ENCODE results near the gene TWNK. TPM values are rescaled to one million over a fixed set of nuclear protein-coding genes. Genes with fewer than 3 reads are reported as not detected.

TWNK gene
- total RNA-seq, 4 donors from 2014 or later: 8.3 to 10.8 (median 8.9) TPM

- TF ChIP-seq, protein P1, sequence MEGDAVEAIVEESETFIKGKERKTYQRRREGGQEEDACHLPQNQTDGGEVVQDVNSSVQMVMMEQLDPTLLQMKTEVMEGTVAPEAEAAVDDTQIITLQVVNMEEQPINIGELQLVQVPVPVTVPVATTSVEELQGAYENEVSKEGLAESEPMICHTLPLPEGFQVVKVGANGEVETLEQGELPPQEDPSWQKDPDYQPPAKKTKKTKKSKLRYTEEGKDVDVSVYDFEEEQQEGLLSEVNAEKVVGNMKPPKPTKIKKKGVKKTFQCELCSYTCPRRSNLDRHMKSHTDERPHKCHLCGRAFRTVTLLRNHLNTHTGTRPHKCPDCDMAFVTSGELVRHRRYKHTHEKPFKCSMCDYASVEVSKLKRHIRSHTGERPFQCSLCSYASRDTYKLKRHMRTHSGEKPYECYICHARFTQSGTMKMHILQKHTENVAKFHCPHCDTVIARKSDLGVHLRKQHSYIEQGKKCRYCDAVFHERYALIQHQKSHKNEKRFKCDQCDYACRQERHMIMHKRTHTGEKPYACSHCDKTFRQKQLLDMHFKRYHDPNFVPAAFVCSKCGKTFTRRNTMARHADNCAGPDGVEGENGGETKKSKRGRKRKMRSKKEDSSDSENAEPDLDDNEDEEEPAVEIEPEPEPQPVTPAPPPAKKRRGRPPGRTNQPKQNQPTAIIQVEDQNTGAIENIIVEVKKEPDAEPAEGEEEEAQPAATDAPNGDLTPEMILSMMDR (IDR thresholded peaks at IDR 0.05): no peak
- no peak for TF ChIP-seq EP300 (IDR thresholded peaks at IDR 0.05)
- no peak for TF ChIP-seq POLR2AphosphoS5 (IDR thresholded peaks at IDR 0.05)
- no peak for TF ChIP-seq POLR2A (IDR thresholded peaks at IDR 0.05)
- H3K27me3 ChIP-seq: no peaks in the 10 kb centered on the region
- H3K36me3 ChIP-seq: peaks cover 0 to 25% of the 10 kb centered on the region in 2 donors
- peaks cover 2 to 75% (median 24%) of the 10 kb centered on the region in 3 donors for H3K4me1 ChIP-seq
- no peak for ATAC-seq
- WGBS, 2 donors (ENCODE audit: low coverage in 1 of 2): no CpG with 5 or more reads among the region's 44 CpGs
- H3K27ac ChIP-seq: peak within 1 kb of the TSS; percentile 96 to 99 (median 99)
- no peaks in the 10 kb centered on the region for H3K9me3 ChIP-seq
- peak within 1 kb of the TSS; percentile 72 to 81 for H3K4me3 ChIP-seq
Observed at GRCh38 chr10:100999742-101000126, 12.4 kb downstream of the TWNK start, which contains the start of gene LZTS2. LZTS2 (plus strand) TSS chr10:100999808; CDS start chr10:101002539, 2,731 bp downstream.

DNA sequence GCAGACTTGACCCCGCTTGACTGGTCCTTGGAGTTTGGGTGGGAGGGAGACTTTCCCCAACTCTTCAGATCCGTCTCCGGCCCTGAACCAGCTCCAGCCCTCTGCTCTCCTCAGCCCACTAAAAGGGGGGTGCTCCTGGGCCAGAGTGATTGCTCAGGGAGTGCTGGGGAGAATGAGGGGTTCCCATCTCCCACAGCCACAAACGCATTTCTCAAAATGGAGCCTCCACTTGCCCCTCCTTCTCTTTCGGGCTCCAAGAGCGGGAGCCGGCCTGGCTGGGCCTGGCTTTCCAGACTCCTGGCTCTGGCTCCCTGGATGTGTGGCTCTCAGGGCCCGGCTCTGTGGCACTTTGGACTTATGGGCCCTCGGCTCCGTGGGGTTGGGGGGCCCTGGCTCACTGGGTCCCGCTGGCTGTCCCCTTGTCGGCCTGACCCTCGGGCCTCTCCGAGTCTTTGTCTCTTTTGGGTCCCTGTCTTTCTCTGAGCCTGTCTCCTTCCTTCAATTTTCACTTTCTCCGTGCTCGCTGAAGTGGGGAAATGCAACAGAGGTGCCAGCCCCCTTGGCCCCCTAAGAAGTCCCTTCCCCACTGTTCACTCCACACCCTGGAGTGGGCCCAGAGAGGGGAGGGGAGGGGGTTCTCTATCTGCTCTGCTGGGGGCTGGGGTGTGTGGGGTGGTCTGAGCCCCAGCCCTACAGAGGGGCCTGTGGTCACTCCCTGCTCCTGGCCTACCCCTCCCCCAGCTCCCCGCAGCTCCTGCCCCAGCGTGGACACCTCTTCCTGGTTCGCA lies 13.0 kb downstream of the TWNK start:
- 0% methylated on average over 3 of the region's 19 CpGs; no CpG with 5 or more reads in 1 of the 2 donors for WGBS, 2 donors (ENCODE audit: low coverage in 1 of 2)
- H3K27me3 ChIP-seq: no peaks in the 10 kb centered on the region
- no peaks in the 10 kb centered on the region for H3K9me3 ChIP-seq
- ATAC-seq: no peak
- TF ChIP-seq EP300 (IDR thresholded peaks at IDR 0.05) (no peak), POLR2A (IDR thresholded peaks at IDR 0.05) (no peak), POLR2AphosphoS5 (IDR thresholded peaks at IDR 0.05) (no peak)
- TF ChIP-seq, protein P1 (IDR thresholded peaks at IDR 0.05): no peak
- peak overlapping the region; percentile 72 to 81 for H3K4me3 ChIP-seq
- peaks cover 0 to 30% of the 10 kb centered on the region in 2 donors for H3K36me3 ChIP-seq
- H3K4me1 ChIP-seq: peaks cover 2 to 81% (median 24%) of the 10 kb centered on the region in 3 donors
- peak overlapping the region; percentile 89 to 99 (median 98) for H3K27ac ChIP-seq

- WGBS, 2 donors (ENCODE audit: low coverage in 1 of 2): 3 to 7% methylated on average over 5 to 8 of the region's 12 CpGs
- no peaks in the 10 kb centered on the region for H3K9me3 ChIP-seq
- peak overlapping the region; percentile 72 to 81 for H3K4me3 ChIP-seq
- peaks cover 2 to 88% (median 24%) of the 10 kb centered on the region in 3 donors for H3K4me1 ChIP-seq
- H3K27ac ChIP-seq: peak overlapping the region; percentile 89 to 99 (median 98)
- no peaks in the 10 kb centered on the region for H3K27me3 ChIP-seq
- ATAC-seq: peak; percentile 68
- H3K36me3 ChIP-seq: peaks cover 0 to 38% of the 10 kb centered on the region in 2 donors
- TF ChIP-seq, protein P1 (IDR thresholded peaks at IDR 0.05): no peak
- TF ChIP-seq POLR2A (IDR thresholded peaks at IDR 0.05): peak; percentile 47 to 64
- peak; percentile 98 for TF ChIP-seq POLR2AphosphoS5 (IDR thresholded peaks at IDR 0.05)
- no peak for TF ChIP-seq EP300 (IDR thresholded peaks at IDR 0.05)
Observed at GRCh38 chr10:101000915-101001658, 13.7 kb downstream of the TWNK start.

DNA sequence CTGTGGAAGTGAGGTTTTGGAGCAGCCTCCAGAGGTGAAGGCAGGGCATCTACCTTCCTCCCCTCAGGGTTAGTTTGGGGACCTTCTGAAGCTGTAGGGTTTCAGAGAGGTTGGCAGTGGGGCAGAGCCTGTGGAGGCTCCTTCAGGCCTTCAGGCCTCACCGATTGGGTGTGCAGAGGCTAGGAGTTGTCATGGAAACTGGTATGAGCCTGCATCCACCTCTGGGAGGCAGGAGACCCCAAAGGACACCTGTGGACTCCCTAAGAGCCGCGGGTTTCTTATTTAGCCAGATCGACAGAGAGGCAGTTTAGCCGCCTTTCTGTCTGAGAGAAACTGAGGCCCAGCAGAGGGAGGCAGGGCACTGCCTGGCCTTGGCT lies 14.3 kb downstream of the TWNK start:
- WGBS, 2 donors (ENCODE audit: low coverage in 1 of 2): 17% methylated on average over 2 of the region's 5 CpGs; no CpG with 5 or more reads in 1 of the 2 donors
- H3K4me3 ChIP-seq: peak overlapping the region in 1 of 2 donors; percentile 72
- no peak for TF ChIP-seq POLR2A (IDR thresholded peaks at IDR 0.05)
- TF ChIP-seq, protein P1 (IDR thresholded peaks at IDR 0.05): peak in 1 of 4 experiments; percentile 26
- peaks cover 2 to 86% (median 20%) of the 10 kb centered on the region in 3 donors for H3K4me1 ChIP-seq
- no peaks in the 10 kb centered on the region for H3K9me3 ChIP-seq
- peak overlapping the region; percentile 77 to 99 (median 98) for H3K27ac ChIP-seq
- peaks cover 0 to 44% of the 10 kb centered on the region in 2 donors for H3K36me3 ChIP-seq
- no peak for ATAC-seq
- H3K27me3 ChIP-seq: no peaks in the 10 kb centered on the region

Data from gastroesophageal sphincter (tissue), 4 donors.